HK-2 (cell line): Measurements from ENCODE around the gene EMC9.
"Not testable (repeated sequence)": the region's sequence is repeated elsewhere in the genome, so short reads cannot be mapped to it uniquely, and the experiment has no call there.

ENCODE experiments used
- DNase-seq: peaks from one replicate; pipeline ENCODE4 v3.0.0-alpha.2; 2018; ENCODE audit not compliant: unreplicated experiment

EMC9 gene

DNA sequence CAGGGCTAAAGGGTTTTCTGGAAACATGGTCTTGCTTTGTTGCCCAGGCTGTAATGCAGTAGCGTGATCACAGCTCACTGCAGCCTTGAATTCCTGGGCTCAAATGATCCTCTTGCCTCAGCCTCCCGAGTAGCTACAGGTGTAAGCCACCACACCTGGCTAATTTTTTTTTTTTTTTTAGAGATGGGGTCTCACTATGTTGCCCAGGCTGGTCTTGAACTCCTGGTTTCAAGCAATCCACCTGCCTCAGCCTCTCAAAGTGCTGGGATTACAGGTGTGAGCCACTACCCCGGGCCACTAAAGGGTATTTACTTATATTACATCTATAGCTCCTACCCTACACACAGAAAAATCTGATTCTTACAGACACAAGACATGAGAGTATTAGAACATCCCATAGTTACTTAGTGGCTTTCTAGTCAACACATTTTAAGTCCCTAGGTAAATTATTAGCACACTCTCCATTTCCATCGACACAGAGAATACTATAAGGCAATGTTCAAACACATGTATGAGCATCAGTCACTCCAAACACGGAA lies 33.0 kb downstream of the EMC9 start:
- no peak for DNase-seq

DNA sequence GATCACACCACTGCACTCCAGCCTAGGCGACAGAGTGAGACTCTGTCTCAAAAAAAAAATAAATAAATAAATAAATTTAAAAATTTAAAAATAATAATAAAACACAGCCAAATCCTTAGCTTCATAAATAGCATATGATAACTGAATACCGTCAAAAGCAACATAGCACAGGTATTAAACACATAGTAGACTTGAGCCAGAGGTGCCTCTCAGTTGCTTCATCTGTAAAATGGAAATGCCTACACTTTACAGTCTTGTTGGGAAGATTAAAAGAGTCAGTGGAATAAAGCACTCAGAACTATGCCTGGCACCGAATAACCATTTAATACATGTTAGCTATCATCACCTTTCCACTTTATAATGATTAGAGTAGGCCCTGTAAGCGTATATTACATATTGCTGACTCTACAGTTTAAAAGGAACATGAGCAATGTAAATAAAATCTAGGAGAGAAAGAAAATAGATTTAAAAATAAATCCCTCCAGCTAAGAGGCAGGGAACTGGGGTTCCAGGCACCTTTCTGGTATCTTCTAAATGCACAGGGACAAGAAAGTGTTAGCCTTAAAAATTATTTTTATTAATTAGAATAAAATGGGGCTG lies 34.6 kb downstream of the EMC9 start:
- no peak for DNase-seq

GRCh38 chr14:24105609-24106239 lies 35.7 kb downstream of the EMC9 start:
- not testable (repeated sequence) for DNase-seq

DNA sequence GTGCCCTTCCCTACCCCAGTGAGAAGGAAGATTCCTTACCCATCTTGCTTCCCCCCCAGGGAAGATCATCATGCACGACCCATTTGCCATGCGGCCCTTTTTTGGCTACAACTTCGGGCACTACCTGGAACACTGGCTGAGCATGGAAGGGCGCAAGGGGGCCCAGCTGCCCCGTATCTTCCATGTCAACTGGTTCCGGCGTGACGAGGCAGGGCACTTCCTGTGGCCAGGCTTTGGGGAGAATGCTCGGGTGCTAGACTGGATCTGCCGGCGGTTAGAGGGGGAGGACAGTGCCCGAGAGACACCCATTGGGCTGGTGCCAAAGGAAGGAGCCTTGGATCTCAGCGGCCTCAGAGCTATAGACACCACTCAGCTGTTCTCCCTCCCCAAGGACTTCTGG lies 37.9 kb downstream of the EMC9 start:
- DNase-seq = no peak

- DNase-seq = no peak
Measured at GRCh38 chr14:24102357-24103048, 38.9 kb downstream of the EMC9 start.

DNA sequence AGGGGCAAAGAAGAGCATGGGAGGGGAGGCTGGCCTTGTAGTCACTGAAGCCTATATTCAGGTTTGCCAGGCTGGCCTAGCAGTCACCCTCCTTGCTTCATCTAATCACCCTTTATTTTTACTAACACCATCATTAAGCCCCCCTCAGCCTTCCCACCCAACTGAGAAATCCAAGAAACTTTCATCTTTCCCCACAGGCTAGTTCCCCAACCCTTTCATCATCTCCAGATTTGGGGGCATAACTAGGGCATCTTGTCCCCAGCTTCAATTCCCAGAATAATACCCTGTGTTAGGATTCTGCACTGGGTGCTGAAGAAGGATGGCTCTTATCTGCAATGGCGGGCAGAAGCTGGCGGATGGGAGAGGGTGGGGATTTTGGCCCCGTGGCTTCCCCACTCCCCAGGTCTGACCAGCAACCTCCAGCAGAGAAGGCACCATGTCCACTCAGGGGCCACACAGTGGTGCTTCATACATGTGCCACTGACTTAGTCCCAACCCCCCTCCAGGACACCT lies 40.4 kb downstream of the EMC9 start:
- DNase-seq = no peak

GRCh38 chr14:24100197-24100981 lies 41.0 kb downstream of the EMC9 start:
- DNase-seq = no peak

GRCh38 chr14:24098927-24099813 lies 42.2 kb downstream of the EMC9 start:
- DNase-seq = no peak

DNA sequence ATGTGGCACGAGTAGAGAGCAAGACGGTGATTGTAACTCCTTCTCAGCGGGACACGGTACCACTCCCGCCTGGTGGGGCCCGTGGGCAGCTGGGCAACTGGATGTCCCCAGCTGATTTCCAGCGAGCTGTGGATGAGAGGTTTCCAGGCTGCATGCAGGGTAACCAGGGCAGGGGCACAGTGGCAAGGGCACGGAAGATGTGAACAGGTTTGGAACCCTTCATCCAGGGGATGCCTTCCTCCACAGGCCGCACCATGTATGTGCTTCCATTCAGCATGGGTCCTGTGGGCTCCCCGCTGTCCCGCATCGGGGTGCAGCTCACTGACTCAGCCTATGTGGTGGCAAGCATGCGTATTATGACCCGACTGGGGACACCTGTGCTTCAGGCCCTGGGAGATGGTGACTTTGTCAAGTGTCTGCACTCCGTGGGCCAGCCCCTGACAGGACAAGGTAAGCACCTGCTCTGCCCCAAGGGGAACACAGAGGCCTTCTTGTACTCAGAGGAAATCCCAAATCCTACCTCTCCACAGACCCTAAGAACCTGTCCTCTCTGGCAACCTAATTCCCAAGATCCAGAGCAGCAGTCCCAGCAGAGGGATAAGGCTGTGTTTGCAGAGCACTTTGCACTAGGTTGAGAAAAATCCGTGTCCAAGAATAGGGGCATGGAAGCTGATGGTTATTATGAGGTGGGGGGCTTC lies 43.0 kb downstream of the EMC9 start:
- DNase-seq = no peak

- DNase-seq = no peak
Measured at GRCh38 chr14:24096545-24097181, 44.7 kb downstream of the EMC9 start.

DNA sequence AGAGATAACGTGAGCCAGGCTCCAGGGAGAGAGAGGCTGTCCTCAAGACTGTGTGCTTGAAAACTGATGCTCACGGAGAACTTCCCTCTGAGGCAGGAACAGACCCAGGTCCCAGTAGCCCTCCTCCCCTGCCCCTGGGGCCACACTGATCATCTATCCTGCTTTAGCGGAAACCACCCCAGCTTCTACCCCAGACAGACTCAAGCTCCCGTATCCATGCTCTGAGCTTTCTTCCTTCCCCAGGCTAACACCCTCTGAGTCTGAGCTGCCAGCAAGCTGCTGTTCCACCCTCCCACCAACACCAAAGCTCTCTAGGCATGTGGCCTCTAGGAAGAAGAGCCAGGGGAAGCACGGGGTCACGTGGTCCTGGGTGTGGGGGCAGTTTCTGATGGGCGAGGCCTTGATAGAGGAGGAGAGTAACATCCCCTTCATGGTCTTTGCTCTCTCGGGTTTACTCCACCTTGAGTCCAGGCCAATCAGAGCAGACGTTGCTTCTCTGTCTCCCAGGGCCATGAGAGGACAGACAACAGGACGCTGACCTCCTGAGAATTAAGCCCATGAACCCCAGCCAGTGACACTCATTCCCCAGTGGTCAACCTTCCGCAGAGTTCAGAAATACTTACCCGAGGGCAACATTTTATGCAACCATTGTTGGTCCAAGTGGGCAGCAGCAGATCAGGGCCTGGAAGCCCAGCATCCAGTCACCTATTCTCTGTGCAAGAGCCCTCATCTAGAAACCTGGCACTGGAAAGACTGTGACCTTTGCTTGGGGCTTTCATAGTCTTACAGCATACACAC lies 45.9 kb downstream of the EMC9 start:
- peak; percentile 74 for DNase-seq

- DNase-seq = no peak
Measured at GRCh38 chr14:24094841-24095270, 46.5 kb downstream of the EMC9 start.

GRCh38 chr14:24093901-24094840 lies 47.2 kb downstream of the EMC9 start, which contains the start of gene PCK2:
Gene PCK2 (plus strand): TSS chr14:24094311. CDS start chr14:24094406, 95 bp downstream.
- peak; percentile 97 for DNase-seq

GRCh38 chr14:24093207-24093900 lies 48.0 kb downstream of the EMC9 start:
- DNase-seq = no peak

GRCh38 chr14:24092505-24093206 lies 48.7 kb downstream of the EMC9 start:
- no peak for DNase-seq

DNA sequence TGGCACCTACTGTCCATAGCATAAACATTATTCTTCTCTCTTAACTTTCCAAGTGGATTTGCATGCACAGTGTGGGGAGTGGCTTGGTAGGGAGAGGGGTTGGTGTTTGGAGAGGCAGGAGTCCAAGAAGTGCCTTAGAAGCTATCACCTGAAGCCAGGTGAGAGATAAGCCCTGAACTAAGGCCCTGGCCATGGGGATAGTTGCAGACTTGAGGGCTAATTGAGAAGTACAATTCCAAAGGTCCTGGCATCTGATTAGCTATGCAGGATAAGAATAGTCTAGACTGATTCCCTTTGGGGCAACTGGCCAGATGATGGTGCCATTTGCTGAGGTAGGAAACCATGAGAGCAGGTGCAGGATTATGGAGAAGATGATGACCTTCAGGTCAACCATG lies 49.3 kb downstream of the EMC9 start:
- DNase-seq = no peak
